ENCODE results near the gene PLIN3.

DNA sequence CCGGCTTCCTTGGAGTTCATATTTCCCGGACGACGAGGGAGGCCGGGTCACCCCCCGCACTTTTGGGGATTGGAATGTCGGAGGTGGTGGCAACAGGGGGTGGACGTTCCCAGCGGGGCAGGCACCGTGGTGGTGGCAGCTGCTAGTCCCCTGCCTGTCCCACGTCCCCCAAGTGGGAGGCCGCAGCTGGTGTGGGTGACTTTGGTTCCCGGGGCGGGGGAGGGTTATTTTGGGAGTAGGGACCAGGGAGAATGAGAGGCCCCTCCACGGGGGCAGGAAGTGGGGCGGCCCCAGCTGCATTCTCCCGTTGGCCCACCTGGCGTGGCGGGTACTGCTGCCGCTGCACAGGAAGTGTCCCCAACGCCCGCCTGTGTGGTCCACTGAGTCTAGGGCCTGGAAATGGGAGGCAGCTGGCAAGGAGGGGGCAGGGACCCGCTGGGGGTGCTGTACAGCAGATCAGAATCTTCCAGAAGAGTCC lies 11.1 kb upstream of the PLIN3 start:
- TF ChIP-seq, protein P1, sequence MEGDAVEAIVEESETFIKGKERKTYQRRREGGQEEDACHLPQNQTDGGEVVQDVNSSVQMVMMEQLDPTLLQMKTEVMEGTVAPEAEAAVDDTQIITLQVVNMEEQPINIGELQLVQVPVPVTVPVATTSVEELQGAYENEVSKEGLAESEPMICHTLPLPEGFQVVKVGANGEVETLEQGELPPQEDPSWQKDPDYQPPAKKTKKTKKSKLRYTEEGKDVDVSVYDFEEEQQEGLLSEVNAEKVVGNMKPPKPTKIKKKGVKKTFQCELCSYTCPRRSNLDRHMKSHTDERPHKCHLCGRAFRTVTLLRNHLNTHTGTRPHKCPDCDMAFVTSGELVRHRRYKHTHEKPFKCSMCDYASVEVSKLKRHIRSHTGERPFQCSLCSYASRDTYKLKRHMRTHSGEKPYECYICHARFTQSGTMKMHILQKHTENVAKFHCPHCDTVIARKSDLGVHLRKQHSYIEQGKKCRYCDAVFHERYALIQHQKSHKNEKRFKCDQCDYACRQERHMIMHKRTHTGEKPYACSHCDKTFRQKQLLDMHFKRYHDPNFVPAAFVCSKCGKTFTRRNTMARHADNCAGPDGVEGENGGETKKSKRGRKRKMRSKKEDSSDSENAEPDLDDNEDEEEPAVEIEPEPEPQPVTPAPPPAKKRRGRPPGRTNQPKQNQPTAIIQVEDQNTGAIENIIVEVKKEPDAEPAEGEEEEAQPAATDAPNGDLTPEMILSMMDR (IDR thresholded peaks at IDR 0.05; ENCODE audit: low read length), result no peak
- no peak for TF ChIP-seq EZH2 (IDR thresholded peaks at IDR 0.05; ENCODE audit: borderline replicate concordance, low read length)

Measured in OCI-LY1 (cell line).